Dedifferentiated amniotic fluid mesenchymal stem cell (primary cell): Measurements from ENCODE around the gene PLEKHA7.
"Not testable (repeated sequence)": the region's sequence is repeated elsewhere in the genome, so short reads cannot be mapped to it uniquely, and the experiment has no call there.

Experiments
- DNase-seq: peaks from one replicate; pipeline ENCODE4 v3.0.0-alpha.2; 2016; ENCODE audit errors: extremely low spot score

Gene PLEKHA7

GRCh38 chr11:16977994-16978315 is 36.3 kb downstream of the PLEKHA7 start:
- no peak for DNase-seq

GRCh38 chr11:16977136-16977993 is 36.8 kb downstream of the PLEKHA7 start:
- DNase-seq = no peak

- DNase-seq = no peak
These were observed 37.8 kb downstream of the PLEKHA7 start for GRCh38 chr11:16976379-16976778.

GRCh38 chr11:16975906-16976305 is 38.3 kb downstream of the PLEKHA7 start:
- DNase-seq = no peak

GRCh38 chr11:16973338-16973964 is 40.8 kb downstream of the PLEKHA7 start:
- no peak for DNase-seq

- no peak for DNase-seq
These were observed 44.9 kb downstream of the PLEKHA7 start for GRCh38 chr11:16969010-16969999.

- DNase-seq = no peak
These were observed 46.0 kb downstream of the PLEKHA7 start for GRCh38 chr11:16968196-16968595.

- no peak for DNase-seq
These were observed 47.1 kb downstream of the PLEKHA7 start for GRCh38 chr11:16966930-16967671.

- DNase-seq = no peak
These were observed 49.7 kb downstream of the PLEKHA7 start for GRCh38 chr11:16964501-16964900.

- no peak for DNase-seq
These were observed 50.8 kb downstream of the PLEKHA7 start for GRCh38 chr11:16963316-16963876.

- not testable (repeated sequence) for DNase-seq
These were observed 51.6 kb downstream of the PLEKHA7 start for GRCh38 chr11:16962589-16962988.

- no peak for DNase-seq
These were observed 52.1 kb downstream of the PLEKHA7 start for GRCh38 chr11:16962146-16962545.

GRCh38 chr11:16960250-16960649 is 54.0 kb downstream of the PLEKHA7 start:
- no peak for DNase-seq

- no peak for DNase-seq
These were observed 54.6 kb downstream of the PLEKHA7 start for GRCh38 chr11:16959602-16960001.

- no peak for DNase-seq
These were observed 55.4 kb downstream of the PLEKHA7 start for GRCh38 chr11:16958833-16959232.

GRCh38 chr11:16956538-16957153 is 57.6 kb downstream of the PLEKHA7 start:
- DNase-seq = no peak

GRCh38 chr11:16953663-16954062 is 60.6 kb downstream of the PLEKHA7 start:
- DNase-seq = no peak

GRCh38 chr11:16946477-16947282 is 67.5 kb downstream of the PLEKHA7 start:
- no peak for DNase-seq

- peak; percentile 29 for DNase-seq
These were observed 68.3 kb downstream of the PLEKHA7 start for GRCh38 chr11:16945671-16946469.
